H1 (cell line): ENCODE measurements around the gene ARHGEF25. TPM values are rescaled to one million over a fixed set of nuclear protein-coding genes. Genes with fewer than 3 reads are reported as not detected.

ENCODE experiments used
- ATF3 ChIP-seq: IDR thresholded peaks from 2 replicates; pipeline ENCODE4 v1.6.1; 2011; ENCODE audit warnings: low read depth, mild to moderate bottlenecking, low read length; ENCODE audit not compliant: insufficient read depth
- CBX8 ChIP-seq: fragments of 300-800, 300-1000 bp; sonication (generic); IDR thresholded peaks from 2 replicates; pipeline ENCODE4 v1.7.1; 2016; ENCODE audit warnings: low read depth, low read length, borderline replicate concordance
- CHD1 ChIP-seq: IDR thresholded peaks from 2 replicates; pipeline ENCODE4 v1.6.1; 2012; ENCODE audit warnings: low read depth, low read length, improper control_type of control experiment
- SIX5 ChIP-seq: IDR thresholded peaks from 2 replicates; pipeline ENCODE4 v1.6.1; 2011; ENCODE audit warnings: mild to moderate bottlenecking, low read depth, low read length
- TAF1 ChIP-seq: IDR thresholded peaks from 2 replicates; pipeline ENCODE4 v1.6.1; 2011; ENCODE audit warnings: mild to moderate bottlenecking, low read depth, low read length
- polyA plus RNA-seq, 7 experiments: library from polyadenylated mRNA; depleted of rRNA in 3 of 7; stranded (reverse) in 5 of 7; unstranded in 2 of 7; fragments of >200 nt in 5 of 7; fragments of 200-250 nt in 2 of 7; gene quantifications; 1 replicate in 5 of 7; 2 replicates in 1 of 7; 4 replicates in 1 of 7; pipeline versions ENCODE4 v1.2.1 to v1.2.3, GENCODE V29; 2011 to 2013; ENCODE audit warnings: missing spikeins in 2 of 7, mixed read lengths in 2 of 7
- total RNA-seq: library from RNA; stranded (reverse); fragmentation: NEBNext Ultra II Directional; extraction: Animal tissue kit (Norgen Biotek cat#: 25700); gene quantifications from 2 replicates; pipeline ENCODE4 v1.2.1, GENCODE V29; 2021

ARHGEF25 gene
- total and polyA plus RNA-seq, 2 of the 8 experiments (the other 6 are each of a cell fraction or from before 2014, with no cell fraction given), result 5.9 to 8.8 TPM

- TF ChIP-seq SIX5 (no peak), TAF1 (no peak), CHD1 (no peak), CBX8 (no peak), ATF3 (no peak)
- TF ChIP-seq, all 59 proteins: peak for 0
These were observed 12.7 kb downstream of the ARHGEF25 start (continued) for GRCh38 chr12:57623811-57624390.
